ENCODE measurements around the gene FRMD4B. TPM values are rescaled to one million over a fixed set of nuclear protein-coding genes. Genes with fewer than 3 reads are reported as not detected.

The FRMD4B gene
- total and polyA plus RNA-seq, 4 donors, result 16.6 to 96.4 (median 39.0) TPM

GRCh38 chr3:69339760-69340159, 46.1 kb downstream of the FRMD4B start:
- Histone ChIP-seq H3K9ac (ENCODE audit: insufficient read depth in 1 of 2, low read length in 2 of 2) (no peak overlapping the region), H3K27ac (ENCODE audit: low read depth in 1 of 2, low read length in 1 of 2) (peak overlapping the region in 1 of 2 donors; percentile 11), H3K36me3 (ENCODE audit: control insufficient read depth in 4 of 4, insufficient read depth in 4 of 4, low read length in 4 of 4) (peaks cover 0 to 8% (median under 1%) of the 10 kb centered on the region in 4 donors), H3K4me1 (ENCODE audit: control insufficient read depth in 5 of 5, insufficient read depth in 5 of 5, low read length in 5 of 5) (peaks cover 0 to 8% (median 2%) of the 10 kb centered on the region in 5 donors), H3K4me3 (no peak overlapping the region), H3K27me3 (ENCODE audit: control insufficient read depth in 3 of 3, insufficient read depth in 3 of 3, low read length in 2 of 3) (no peaks in the 10 kb centered on the region), H3K9me3 (ENCODE audit: control insufficient read depth in 4 of 4, insufficient read depth in 3 of 4, low read length in 3 of 4) (peaks cover 0 to under 1% (median 0%) of the 10 kb centered on the region in 4 donors)
- no peak for DNase-seq
- WGBS, 2 donors, result 16 to 40% methylated on average over 1 of the region's 1 CpG
- TF ChIP-seq, protein P1, sequence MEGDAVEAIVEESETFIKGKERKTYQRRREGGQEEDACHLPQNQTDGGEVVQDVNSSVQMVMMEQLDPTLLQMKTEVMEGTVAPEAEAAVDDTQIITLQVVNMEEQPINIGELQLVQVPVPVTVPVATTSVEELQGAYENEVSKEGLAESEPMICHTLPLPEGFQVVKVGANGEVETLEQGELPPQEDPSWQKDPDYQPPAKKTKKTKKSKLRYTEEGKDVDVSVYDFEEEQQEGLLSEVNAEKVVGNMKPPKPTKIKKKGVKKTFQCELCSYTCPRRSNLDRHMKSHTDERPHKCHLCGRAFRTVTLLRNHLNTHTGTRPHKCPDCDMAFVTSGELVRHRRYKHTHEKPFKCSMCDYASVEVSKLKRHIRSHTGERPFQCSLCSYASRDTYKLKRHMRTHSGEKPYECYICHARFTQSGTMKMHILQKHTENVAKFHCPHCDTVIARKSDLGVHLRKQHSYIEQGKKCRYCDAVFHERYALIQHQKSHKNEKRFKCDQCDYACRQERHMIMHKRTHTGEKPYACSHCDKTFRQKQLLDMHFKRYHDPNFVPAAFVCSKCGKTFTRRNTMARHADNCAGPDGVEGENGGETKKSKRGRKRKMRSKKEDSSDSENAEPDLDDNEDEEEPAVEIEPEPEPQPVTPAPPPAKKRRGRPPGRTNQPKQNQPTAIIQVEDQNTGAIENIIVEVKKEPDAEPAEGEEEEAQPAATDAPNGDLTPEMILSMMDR (IDR thresholded peaks at IDR 0.05; ENCODE audit: control extremely low read depth, extremely low read depth), result no peak
- ATAC-seq (ENCODE audit: insufficient read depth, low FRiP score), result peak; percentile 54

GRCh38 chr3:69338911-69339310, 47.0 kb downstream of the FRMD4B start:
- peaks cover 0 to 4% (median 2%) of the 10 kb centered on the region in 5 donors for H3K4me1 ChIP-seq (ENCODE audit: control insufficient read depth in 5 of 5, insufficient read depth in 5 of 5, low read length in 5 of 5)

DNA sequence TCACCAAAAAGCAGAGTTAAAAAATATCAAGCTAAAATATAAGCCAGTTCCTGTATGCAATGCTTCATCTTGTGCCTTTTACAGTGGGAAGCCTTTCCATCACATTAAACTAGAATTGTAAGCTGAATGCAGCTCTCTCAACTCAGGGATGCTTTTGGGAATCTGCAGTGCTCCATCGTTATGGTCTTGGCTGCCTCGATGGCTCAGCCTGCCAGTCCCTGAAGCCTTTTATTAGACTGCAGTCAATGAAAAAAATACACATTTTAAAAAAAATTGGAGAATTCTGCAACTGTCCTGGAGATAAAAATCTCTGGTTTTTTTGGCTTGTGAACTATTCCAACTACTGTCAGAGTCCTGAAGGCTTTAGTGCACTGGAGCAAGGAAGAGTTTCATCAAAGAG, 53.0 kb downstream of the FRMD4B start:
- peaks cover 0 to 5% (median under 1%) of the 10 kb centered on the region in 4 donors for H3K36me3 ChIP-seq (ENCODE audit: control insufficient read depth in 4 of 4, insufficient read depth in 4 of 4, low read length in 4 of 4)
- H3K9me3 ChIP-seq (ENCODE audit: control insufficient read depth in 4 of 4, insufficient read depth in 3 of 4, low read length in 3 of 4), result no peaks in the 10 kb centered on the region
- DNase-seq (no peak), ATAC-seq (ENCODE audit: insufficient read depth, low FRiP score) (no peak)
- no peak overlapping the region for H3K27ac ChIP-seq (ENCODE audit: low read depth in 1 of 2, low read length in 1 of 2)
- H3K4me1 ChIP-seq (ENCODE audit: control insufficient read depth in 5 of 5, insufficient read depth in 5 of 5, low read length in 5 of 5), result peaks cover 0 to 6% (median 3%) of the 10 kb centered on the region in 5 donors
- no peak overlapping the region for H3K4me3 ChIP-seq
- no peak overlapping the region for H3K9ac ChIP-seq (ENCODE audit: insufficient read depth in 1 of 2, low read length in 2 of 2)
- WGBS, 2 donors, result 77 to 89% methylated on average over 2 of the region's 2 CpGs
- TF ChIP-seq, protein P1 (IDR thresholded peaks at IDR 0.05; ENCODE audit: control extremely low read depth, extremely low read depth), result no peak
- no peaks in the 10 kb centered on the region for H3K27me3 ChIP-seq (ENCODE audit: control insufficient read depth in 3 of 3, insufficient read depth in 3 of 3, low read length in 2 of 3)

More at GRCh38 chr3:69338911-69339310, 47.0 kb downstream of the FRMD4B start:
- Histone ChIP-seq H3K27me3 (ENCODE audit: control insufficient read depth in 3 of 3, insufficient read depth in 3 of 3, low read length in 2 of 3) (no peaks in the 10 kb centered on the region), H3K27ac (ENCODE audit: low read depth in 1 of 2, low read length in 1 of 2) (peak overlapping the region; percentile 33 to 55), H3K4me3 (no peak overlapping the region), H3K9ac (ENCODE audit: insufficient read depth in 1 of 2, low read length in 2 of 2) (no peak overlapping the region), H3K36me3 (ENCODE audit: control insufficient read depth in 4 of 4, insufficient read depth in 4 of 4, low read length in 4 of 4) (peaks cover 0 to 8% (median under 1%) of the 10 kb centered on the region in 4 donors), H3K9me3 (ENCODE audit: control insufficient read depth in 4 of 4, insufficient read depth in 3 of 4, low read length in 3 of 4) (no peaks in the 10 kb centered on the region)
- ATAC-seq (ENCODE audit: insufficient read depth, low FRiP score), result no peak
- DNase-seq, result no peak
- TF ChIP-seq, protein P1 (IDR thresholded peaks at IDR 0.05; ENCODE audit: control extremely low read depth, extremely low read depth), result no peak
- 73 to 89% methylated on average over 4 of the region's 4 CpGs for WGBS, 2 donors
